WTC11 (cell line): Measurements from ENCODE around the gene MPHOSPH6. TPM values are rescaled to one million over a fixed set of nuclear protein-coding genes. Genes with fewer than 3 reads are reported as not detected.

Source experiments
- ATAC-seq: fragments of 200-7000 bp; cut with Tn5 transposase; 2 replicates; pipeline ENCODE4 v1.10.0; 2021; ENCODE audit warnings: mild to moderate bottlenecking, moderate library complexity
- CTCF ChIA-PET: fragments of 300-600 bp; sonication (Branson Sonifier 250); formaldehyde crosslinking; loops from one replicate; lab custom pipeline; 2021; ENCODE audit warnings: antibody characterized with exemption; lab: Charles Lee
- POLR2A ChIA-PET: fragments of 350-600 bp; sonication (Branson Sonifier 250); formaldehyde crosslinking; loops from one replicate; lab custom pipeline; 2021; ENCODE audit warnings: antibody characterized with exemption; lab: Charles Lee
- DNase-seq: peaks from one replicate; pipeline ENCODE4 v3.0.0; 2021; ENCODE audit warnings: low spot score
- H3K27ac Mint-ChIP-seq: 2 replicates; pipeline ENCODE4 v1.8.0; 2021; ENCODE audit warnings: mixed read lengths
- H3K27me3 Mint-ChIP-seq: 2 replicates; pipeline ENCODE4 v1.8.0; 2021; ENCODE audit warnings: low read depth, mild to moderate bottlenecking, moderate library complexity, mixed read lengths
- H3K36me3 Mint-ChIP-seq: 2 replicates; pipeline ENCODE4 v1.8.0; 2021; ENCODE audit warnings: mixed read lengths
- H3K4me1 Mint-ChIP-seq: 2 replicates; pipeline ENCODE4 v1.8.0; 2022; ENCODE audit warnings: mixed read lengths
- H3K4me3 Mint-ChIP-seq: 2 replicates; pipeline ENCODE4 v1.8.0; 2021; ENCODE audit warnings: mild to moderate bottlenecking, moderate library complexity, mixed read lengths
- H3K9me3 Mint-ChIP-seq: 2 replicates; pipeline ENCODE4 v1.8.0; 2021; ENCODE audit warnings: mixed read lengths
- AR ChIP-seq: fragments of 250-450 bp; sonication (Bioruptor Pico); IDR thresholded peaks from 2 replicates; pipeline ENCODE4 v1.9.0; 2021; ENCODE audit warnings: mild to moderate bottlenecking
- ATF1 ChIP-seq: sonication (generic); formaldehyde crosslinking; IDR thresholded peaks from 2 replicates; pipeline ENCODE4 v1.8.1; 2023; ENCODE audit warnings: mild to moderate bottlenecking, moderate library complexity, missing genetic modification reagents
- CREB1 ChIP-seq: sonication (generic); formaldehyde crosslinking; IDR thresholded peaks from 2 replicates; pipeline ENCODE4 v1.8.0; 2023; ENCODE audit warnings: mild to moderate bottlenecking, missing genetic modification reagents
- CREM ChIP-seq: sonication (generic); formaldehyde crosslinking; IDR thresholded peaks from 2 replicates; pipeline ENCODE4 v1.8.1; 2022; ENCODE audit warnings: mild to moderate bottlenecking, missing genetic modification reagents, moderate library complexity
- EMX1 ChIP-seq: fragments of 250-450 bp; sonication (Bioruptor Pico); IDR thresholded peaks from 2 replicates; pipeline ENCODE4 v1.8.0; 2021; ENCODE audit warnings: mild to moderate bottlenecking
- ESRRA ChIP-seq: sonication (generic); formaldehyde crosslinking; IDR thresholded peaks from 2 replicates; pipeline ENCODE4 v1.8.1; 2022; ENCODE audit warnings: mild to moderate bottlenecking, missing genetic modification reagents, borderline replicate concordance
- FOXK1 ChIP-seq: sonication (generic); formaldehyde crosslinking; IDR thresholded peaks from 2 replicates; pipeline ENCODE4 v1.8.0; 2022; ENCODE audit warnings: mild to moderate bottlenecking, moderate library complexity, missing genetic modification reagents
- GABPB1 ChIP-seq: sonication (generic); formaldehyde crosslinking; IDR thresholded peaks from 2 replicates; pipeline ENCODE4 v1.8.1; 2023; ENCODE audit warnings: mild to moderate bottlenecking, missing genetic modification reagents
- GRHL2 ChIP-seq: fragments of 250-450 bp; sonication (Bioruptor Pico); IDR thresholded peaks from 2 replicates; pipeline ENCODE4 v1.8.0; 2022; ENCODE audit warnings: mild to moderate bottlenecking, moderate library complexity; ENCODE audit not compliant: insufficient replicate concordance, severe bottlenecking
- JUN ChIP-seq: sonication (generic); formaldehyde crosslinking; IDR thresholded peaks from 2 replicates; pipeline ENCODE4 v1.8.0; 2023; ENCODE audit warnings: mild to moderate bottlenecking, missing genetic modification reagents
- MLX ChIP-seq: sonication (generic); formaldehyde crosslinking; IDR thresholded peaks from 2 replicates; pipeline ENCODE4 v1.8.1; 2023; ENCODE audit warnings: mild to moderate bottlenecking, missing genetic modification reagents, moderate library complexity
- NR1H2 ChIP-seq: sonication (generic); formaldehyde crosslinking; IDR thresholded peaks from 2 replicates; pipeline ENCODE4 v1.9.0; 2021; ENCODE audit warnings: mild to moderate bottlenecking, moderate library complexity, missing genetic modification reagents
- NR2C2 ChIP-seq: sonication (generic); formaldehyde crosslinking; IDR thresholded peaks from 2 replicates; pipeline ENCODE4 v1.8.0; 2022; ENCODE audit warnings: mild to moderate bottlenecking, missing genetic modification reagents
- PRRX2 ChIP-seq: fragments of 250-450 bp; sonication (Bioruptor Pico); IDR thresholded peaks from 2 replicates; pipeline ENCODE4 v1.8.0; 2021; ENCODE audit warnings: mild to moderate bottlenecking
- SP1 ChIP-seq: sonication (generic); formaldehyde crosslinking; conservative IDR thresholded peaks from 2 replicates; pipeline ENCODE4 v1.8.1; 2022; ENCODE audit warnings: missing genetic modification reagents
- TCF7 ChIP-seq: sonication (generic); formaldehyde crosslinking; IDR thresholded peaks from 2 replicates; pipeline ENCODE4 v1.8.0; 2022; ENCODE audit warnings: mild to moderate bottlenecking, low read depth, missing genetic modification reagents, moderate library complexity
- ZMAT4 ChIP-seq: fragments of 250-450 bp; sonication (Bioruptor Pico); IDR thresholded peaks from 2 replicates; pipeline ENCODE4 v1.9.0; 2021; ENCODE audit warnings: mild to moderate bottlenecking
- ZNF219 ChIP-seq: sonication (generic); formaldehyde crosslinking; IDR thresholded peaks from 2 replicates; pipeline ENCODE4 v1.8.0; 2023; ENCODE audit warnings: missing genetic modification reagents, mild to moderate bottlenecking, borderline replicate concordance
- ZNF416 ChIP-seq: fragments of 250-450 bp; sonication (Bioruptor Pico); IDR thresholded peaks from 2 replicates; pipeline ENCODE4 v1.9.0; 2021; ENCODE audit warnings: mild to moderate bottlenecking, inconsistent platforms
- total RNA-seq: library from RNA; stranded (reverse); gene quantifications from 3 replicates; pipeline ENCODE4 v1.2.3, GENCODE V29; 2021
- TF ChIP-seq, protein P1 (sequence below): sonication (generic); formaldehyde crosslinking; IDR thresholded peaks from 2 replicates; pipeline ENCODE4 v1.8.1; 2023; ENCODE audit warnings: mild to moderate bottlenecking, missing genetic modification reagents
- TF ChIP-seq, protein P2 (sequence below): sonication (generic); formaldehyde crosslinking; IDR thresholded peaks from 2 replicates; pipeline ENCODE4 v1.8.0; 2023; ENCODE audit warnings: mild to moderate bottlenecking, missing genetic modification reagents
- TF ChIP-seq, protein P3 (sequence below): fragments of 250-450 bp; sonication (Bioruptor Pico); conservative IDR thresholded peaks from 2 replicates; pipeline ENCODE4 v1.9.0; 2021; ENCODE audit warnings: mild to moderate bottlenecking

Gene MPHOSPH6
- total RNA-seq, 1 experiment from 2014 or later = 30.8 TPM

- no peak for TF ChIP-seq ZNF219 (CRISPR knock-in tag)
Observed at GRCh38 chr16:82203198-82203597, 33.2 kb upstream of the MPHOSPH6 start (continued).

GRCh38 chr16:82201926-82202325 lies 31.9 kb upstream of the MPHOSPH6 start:
- no peaks in the 10 kb centered on the region for H3K36me3 Mint-ChIP-seq
- ChIA-PET POLR2A (no interaction called here), CTCF (interaction anchor here (1.6 kb wide), 1 partner anchor 28 kb away, joined by 6 read pairs; no protein-coding TSS in a partner anchor)
- H3K27ac Mint-ChIP-seq = no peak overlapping the region
- ATAC-seq (no peak), DNase-seq (no peak)
- peaks cover 4% of the 10 kb centered on the region; the same call in 1 of the 2 replicates for H3K9me3 Mint-ChIP-seq
- TF ChIP-seq GABPB1 (CRISPR knock-in tag) (no peak), NR1H2 (no peak), GRHL2 (CRISPR knock-in tag) (no peak), FOXK1 (no peak)
- TF ChIP-seq, protein P1, sequence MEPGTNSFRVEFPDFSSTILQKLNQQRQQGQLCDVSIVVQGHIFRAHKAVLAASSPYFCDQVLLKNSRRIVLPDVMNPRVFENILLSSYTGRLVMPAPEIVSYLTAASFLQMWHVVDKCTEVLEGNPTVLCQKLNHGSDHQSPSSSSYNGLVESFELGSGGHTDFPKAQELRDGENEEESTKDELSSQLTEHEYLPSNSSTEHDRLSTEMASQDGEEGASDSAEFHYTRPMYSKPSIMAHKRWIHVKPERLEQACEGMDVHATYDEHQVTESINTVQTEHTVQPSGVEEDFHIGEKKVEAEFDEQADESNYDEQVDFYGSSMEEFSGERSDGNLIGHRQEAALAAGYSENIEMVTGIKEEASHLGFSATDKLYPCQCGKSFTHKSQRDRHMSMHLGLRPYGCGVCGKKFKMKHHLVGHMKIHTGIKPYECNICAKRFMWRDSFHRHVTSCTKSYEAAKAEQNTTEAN (CRISPR knock-in tag) = no peak
- H3K27me3 Mint-ChIP-seq = peaks cover 3% of the 10 kb centered on the region
- no peaks in the 10 kb centered on the region for H3K4me1 Mint-ChIP-seq
- H3K4me3 Mint-ChIP-seq = no peak overlapping the region

- ATAC-seq (no peak), DNase-seq (no peak)
- no peaks in the 10 kb centered on the region for H3K36me3 Mint-ChIP-seq
- H3K27me3 Mint-ChIP-seq = no peaks in the 10 kb centered on the region; the same call in 1 of the 2 replicates
- CTCF ChIA-PET = interaction anchor here (1.6 kb wide), 1 partner anchor 29 kb away, joined by 6 read pairs; no protein-coding TSS in a partner anchor
- no peak for TF ChIP-seq ESRRA (CRISPR knock-in tag)
- no peak for TF ChIP-seq SP1 (CRISPR knock-in tag)
- TF ChIP-seq ZMAT4 (CRISPR knock-in tag) = no peak
- TF ChIP-seq EMX1 (CRISPR knock-in tag) = no peak
- no peak overlapping the region for H3K4me3 Mint-ChIP-seq
- H3K4me1 Mint-ChIP-seq = no peaks in the 10 kb centered on the region
- H3K27ac Mint-ChIP-seq = no peak overlapping the region
- POLR2A ChIA-PET = no interaction called here
- no peaks in the 10 kb centered on the region for H3K9me3 Mint-ChIP-seq
Observed at GRCh38 chr16:82201351-82201750, 31.3 kb upstream of the MPHOSPH6 start.

GRCh38 chr16:82199209-82199608 lies 29.2 kb upstream of the MPHOSPH6 start:
- CTCF ChIA-PET = interaction anchor here (0.8 to 2.0 kb wide), 2 partner anchors 31 to 266 kb away, joined by 3 to 8 read pairs; no protein-coding TSS in a partner anchor
- no peaks in the 10 kb centered on the region for H3K4me1 Mint-ChIP-seq
- no peaks in the 10 kb centered on the region for H3K36me3 Mint-ChIP-seq
- H3K27ac Mint-ChIP-seq = no peak overlapping the region
- no peaks in the 10 kb centered on the region for H3K27me3 Mint-ChIP-seq
- DNase-seq (no peak), ATAC-seq (no peak)
- POLR2A ChIA-PET = interaction anchor here (0.6 kb wide), 1 partner anchor 924 kb away, joined by 4 read pairs; no protein-coding TSS in a partner anchor
- no peak overlapping the region for H3K4me3 Mint-ChIP-seq
- no peaks in the 10 kb centered on the region for H3K9me3 Mint-ChIP-seq
- TF ChIP-seq PRRX2 (no peak), TCF7 (CRISPR knock-in tag) (no peak), CREB1 (CRISPR knock-in tag) (no peak), NR2C2 (CRISPR knock-in tag) (no peak), ZNF416 (CRISPR knock-in tag) (no peak), ATF1 (CRISPR knock-in tag) (no peak), JUN (CRISPR knock-in tag) (no peak), MLX (CRISPR knock-in tag) (no peak), CREM (CRISPR knock-in tag) (no peak), AR (CRISPR knock-in tag) (no peak), GABPB1 (CRISPR knock-in tag) (no peak)
- TF ChIP-seq, protein P2, sequence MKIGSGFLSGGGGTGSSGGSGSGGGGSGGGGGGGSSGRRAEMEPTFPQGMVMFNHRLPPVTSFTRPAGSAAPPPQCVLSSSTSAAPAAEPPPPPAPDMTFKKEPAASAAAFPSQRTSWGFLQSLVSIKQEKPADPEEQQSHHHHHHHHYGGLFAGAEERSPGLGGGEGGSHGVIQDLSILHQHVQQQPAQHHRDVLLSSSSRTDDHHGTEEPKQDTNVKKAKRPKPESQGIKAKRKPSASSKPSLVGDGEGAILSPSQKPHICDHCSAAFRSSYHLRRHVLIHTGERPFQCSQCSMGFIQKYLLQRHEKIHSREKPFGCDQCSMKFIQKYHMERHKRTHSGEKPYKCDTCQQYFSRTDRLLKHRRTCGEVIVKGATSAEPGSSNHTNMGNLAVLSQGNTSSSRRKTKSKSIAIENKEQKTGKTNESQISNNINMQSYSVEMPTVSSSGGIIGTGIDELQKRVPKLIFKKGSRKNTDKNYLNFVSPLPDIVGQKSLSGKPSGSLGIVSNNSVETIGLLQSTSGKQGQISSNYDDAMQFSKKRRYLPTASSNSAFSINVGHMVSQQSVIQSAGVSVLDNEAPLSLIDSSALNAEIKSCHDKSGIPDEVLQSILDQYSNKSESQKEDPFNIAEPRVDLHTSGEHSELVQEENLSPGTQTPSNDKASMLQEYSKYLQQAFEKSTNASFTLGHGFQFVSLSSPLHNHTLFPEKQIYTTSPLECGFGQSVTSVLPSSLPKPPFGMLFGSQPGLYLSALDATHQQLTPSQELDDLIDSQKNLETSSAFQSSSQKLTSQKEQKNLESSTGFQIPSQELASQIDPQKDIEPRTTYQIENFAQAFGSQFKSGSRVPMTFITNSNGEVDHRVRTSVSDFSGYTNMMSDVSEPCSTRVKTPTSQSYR (CRISPR knock-in tag) = no peak
- TF ChIP-seq, protein P3, sequence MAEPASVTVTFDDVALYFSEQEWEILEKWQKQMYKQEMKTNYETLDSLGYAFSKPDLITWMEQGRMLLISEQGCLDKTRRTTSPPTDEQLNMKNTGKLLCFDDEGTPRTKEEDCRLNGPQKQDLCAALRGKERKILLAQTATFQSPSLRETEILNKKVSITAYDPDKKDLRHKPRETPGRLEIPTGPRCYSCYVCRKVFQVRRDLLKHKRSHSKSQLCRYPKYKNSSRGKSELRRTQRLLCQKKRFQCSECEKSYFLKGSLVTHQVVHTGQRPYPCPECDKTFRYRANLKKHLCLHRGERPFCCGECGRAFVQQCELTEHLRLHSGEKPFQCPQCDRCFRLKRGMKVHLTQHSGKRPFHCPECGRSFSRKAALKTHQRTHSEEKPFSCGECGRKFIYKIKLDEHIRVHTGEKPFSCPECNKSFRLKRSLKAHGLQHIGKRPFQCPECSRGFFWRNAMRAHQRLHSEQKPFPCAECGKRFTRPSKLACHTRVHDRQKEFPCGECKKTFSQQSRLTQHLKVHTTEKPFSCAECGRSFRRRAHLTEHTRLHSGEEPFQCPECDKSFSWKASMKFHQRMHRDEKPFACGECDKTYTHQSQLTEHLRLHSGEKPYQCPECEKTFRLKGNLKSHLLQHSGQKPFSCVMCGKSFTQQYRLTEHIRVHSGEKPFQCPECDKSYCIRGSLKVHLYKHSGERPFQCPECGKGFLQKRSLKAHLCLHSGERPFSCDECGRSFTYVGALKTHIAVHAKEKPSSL = no peak
